ENCODE measurements around the gene SGCD.

- no peak for TF ChIP-seq POLR2A (IDR thresholded peaks at IDR 0.05; ENCODE audit: low read depth, low read length)
- no peak for TF ChIP-seq PAX5 (IDR thresholded peaks at IDR 0.05; ENCODE audit: insufficient read depth, low read length, severe bottlenecking)
- TF ChIP-seq POLR2AphosphoS5 (IDR thresholded peaks at IDR 0.05; ENCODE audit: low read depth, low read length): no peak
- no peak for TF ChIP-seq TAF1 (IDR thresholded peaks at IDR 0.05; ENCODE audit: low read depth, low read length)
Measured at GRCh38 chr5:156678484-156678883, 351.5 kb downstream of the SGCD start.

All from GM12891 (cell line).